ENCODE measurements around the gene HGF. TPM values are rescaled to one million over a fixed set of nuclear protein-coding genes. Genes with fewer than 3 reads are reported as not detected.

The HGF gene
- total and polyA plus RNA-seq, 2 of the 13 experiments (the other 11 are each of a cell fraction or from before 2014, with no cell fraction given): not detected

DNA sequence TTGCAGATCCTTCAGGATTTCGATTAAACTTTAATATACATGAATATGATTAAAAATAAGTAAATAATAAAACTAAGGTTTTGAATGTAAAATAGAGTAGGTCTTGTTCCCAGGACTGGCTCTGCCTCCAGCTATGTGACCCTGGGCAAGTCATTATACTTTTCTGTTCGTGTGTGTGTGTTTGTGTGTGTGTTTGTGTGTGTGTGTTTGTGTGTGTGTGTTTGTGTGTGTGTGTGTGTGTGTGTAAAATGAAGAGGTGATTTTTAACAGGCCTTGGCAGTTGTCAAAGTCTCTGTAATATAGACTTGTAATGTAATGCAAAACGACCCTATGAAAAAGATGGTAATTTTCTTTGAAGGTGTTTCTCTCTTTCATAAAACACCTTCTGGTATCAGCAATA lies 79.2 kb downstream of the HGF start:
- POLR2A ChIA-PET: no interaction called here
- CTCF ChIA-PET (ENCODE audit: low intra/inter-chr PET ratio, low total read pairs): no interaction called here
- TF ChIP-seq YEATS2 (CRISPR knock-in tag; IDR thresholded peaks at IDR 0.05; ENCODE audit: borderline replicate concordance) (no peak), GABPA (IDR thresholded peaks at IDR 0.05; ENCODE audit: low read depth, low read length) (no peak), GABPA (CRISPR knock-in tag; IDR thresholded peaks at IDR 0.05; ENCODE audit: low read depth) (no peak), KDM2A (CRISPR knock-in tag; IDR thresholded peaks at IDR 0.05; ENCODE audit: borderline replicate concordance, low read depth) (no peak), ZNF260 (CRISPR knock-in tag; IDR thresholded peaks at IDR 0.05; ENCODE audit: borderline replicate concordance, low read depth) (no peak), TEAD2 (CRISPR knock-in tag; IDR thresholded peaks at IDR 0.05) (no peak), ZNF33A (CRISPR knock-in tag; IDR thresholded peaks at IDR 0.05; ENCODE audit: borderline replicate concordance) (no peak)
- TF ChIP-seq, protein P1, sequence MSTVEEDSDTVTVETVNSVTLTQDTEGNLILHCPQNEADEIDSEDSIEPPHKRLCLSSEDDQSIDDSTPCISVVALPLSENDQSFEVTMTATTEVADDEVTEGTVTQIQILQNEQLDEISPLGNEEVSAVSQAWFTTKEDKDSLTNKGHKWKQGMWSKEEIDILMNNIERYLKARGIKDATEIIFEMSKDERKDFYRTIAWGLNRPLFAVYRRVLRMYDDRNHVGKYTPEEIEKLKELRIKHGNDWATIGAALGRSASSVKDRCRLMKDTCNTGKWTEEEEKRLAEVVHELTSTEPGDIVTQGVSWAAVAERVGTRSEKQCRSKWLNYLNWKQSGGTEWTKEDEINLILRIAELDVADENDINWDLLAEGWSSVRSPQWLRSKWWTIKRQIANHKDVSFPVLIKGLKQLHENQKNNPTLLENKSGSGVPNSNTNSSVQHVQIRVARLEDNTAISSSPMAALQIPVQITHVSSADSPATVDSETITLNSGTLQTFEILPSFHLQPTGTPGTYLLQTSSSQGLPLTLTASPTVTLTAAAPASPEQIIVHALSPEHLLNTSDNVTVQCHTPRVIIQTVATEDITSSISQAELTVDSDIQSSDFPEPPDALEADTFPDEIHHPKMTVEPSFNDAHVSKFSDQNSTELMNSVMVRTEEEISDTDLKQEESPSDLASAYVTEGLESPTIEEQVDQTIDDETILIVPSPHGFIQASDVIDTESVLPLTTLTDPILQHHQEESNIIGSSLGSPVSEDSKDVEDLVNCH (CRISPR knock-in tag; IDR thresholded peaks at IDR 0.05): no peak
- TF ChIP-seq, protein P2, sequence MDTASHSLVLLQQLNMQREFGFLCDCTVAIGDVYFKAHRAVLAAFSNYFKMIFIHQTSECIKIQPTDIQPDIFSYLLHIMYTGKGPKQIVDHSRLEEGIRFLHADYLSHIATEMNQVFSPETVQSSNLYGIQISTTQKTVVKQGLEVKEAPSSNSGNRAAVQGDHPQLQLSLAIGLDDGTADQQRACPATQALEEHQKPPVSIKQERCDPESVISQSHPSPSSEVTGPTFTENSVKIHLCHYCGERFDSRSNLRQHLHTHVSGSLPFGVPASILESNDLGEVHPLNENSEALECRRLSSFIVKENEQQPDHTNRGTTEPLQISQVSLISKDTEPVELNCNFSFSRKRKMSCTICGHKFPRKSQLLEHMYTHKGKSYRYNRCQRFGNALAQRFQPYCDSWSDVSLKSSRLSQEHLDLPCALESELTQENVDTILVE (CRISPR knock-in tag; IDR thresholded peaks at IDR 0.05): no peak
- TF ChIP-seq, protein P3, sequence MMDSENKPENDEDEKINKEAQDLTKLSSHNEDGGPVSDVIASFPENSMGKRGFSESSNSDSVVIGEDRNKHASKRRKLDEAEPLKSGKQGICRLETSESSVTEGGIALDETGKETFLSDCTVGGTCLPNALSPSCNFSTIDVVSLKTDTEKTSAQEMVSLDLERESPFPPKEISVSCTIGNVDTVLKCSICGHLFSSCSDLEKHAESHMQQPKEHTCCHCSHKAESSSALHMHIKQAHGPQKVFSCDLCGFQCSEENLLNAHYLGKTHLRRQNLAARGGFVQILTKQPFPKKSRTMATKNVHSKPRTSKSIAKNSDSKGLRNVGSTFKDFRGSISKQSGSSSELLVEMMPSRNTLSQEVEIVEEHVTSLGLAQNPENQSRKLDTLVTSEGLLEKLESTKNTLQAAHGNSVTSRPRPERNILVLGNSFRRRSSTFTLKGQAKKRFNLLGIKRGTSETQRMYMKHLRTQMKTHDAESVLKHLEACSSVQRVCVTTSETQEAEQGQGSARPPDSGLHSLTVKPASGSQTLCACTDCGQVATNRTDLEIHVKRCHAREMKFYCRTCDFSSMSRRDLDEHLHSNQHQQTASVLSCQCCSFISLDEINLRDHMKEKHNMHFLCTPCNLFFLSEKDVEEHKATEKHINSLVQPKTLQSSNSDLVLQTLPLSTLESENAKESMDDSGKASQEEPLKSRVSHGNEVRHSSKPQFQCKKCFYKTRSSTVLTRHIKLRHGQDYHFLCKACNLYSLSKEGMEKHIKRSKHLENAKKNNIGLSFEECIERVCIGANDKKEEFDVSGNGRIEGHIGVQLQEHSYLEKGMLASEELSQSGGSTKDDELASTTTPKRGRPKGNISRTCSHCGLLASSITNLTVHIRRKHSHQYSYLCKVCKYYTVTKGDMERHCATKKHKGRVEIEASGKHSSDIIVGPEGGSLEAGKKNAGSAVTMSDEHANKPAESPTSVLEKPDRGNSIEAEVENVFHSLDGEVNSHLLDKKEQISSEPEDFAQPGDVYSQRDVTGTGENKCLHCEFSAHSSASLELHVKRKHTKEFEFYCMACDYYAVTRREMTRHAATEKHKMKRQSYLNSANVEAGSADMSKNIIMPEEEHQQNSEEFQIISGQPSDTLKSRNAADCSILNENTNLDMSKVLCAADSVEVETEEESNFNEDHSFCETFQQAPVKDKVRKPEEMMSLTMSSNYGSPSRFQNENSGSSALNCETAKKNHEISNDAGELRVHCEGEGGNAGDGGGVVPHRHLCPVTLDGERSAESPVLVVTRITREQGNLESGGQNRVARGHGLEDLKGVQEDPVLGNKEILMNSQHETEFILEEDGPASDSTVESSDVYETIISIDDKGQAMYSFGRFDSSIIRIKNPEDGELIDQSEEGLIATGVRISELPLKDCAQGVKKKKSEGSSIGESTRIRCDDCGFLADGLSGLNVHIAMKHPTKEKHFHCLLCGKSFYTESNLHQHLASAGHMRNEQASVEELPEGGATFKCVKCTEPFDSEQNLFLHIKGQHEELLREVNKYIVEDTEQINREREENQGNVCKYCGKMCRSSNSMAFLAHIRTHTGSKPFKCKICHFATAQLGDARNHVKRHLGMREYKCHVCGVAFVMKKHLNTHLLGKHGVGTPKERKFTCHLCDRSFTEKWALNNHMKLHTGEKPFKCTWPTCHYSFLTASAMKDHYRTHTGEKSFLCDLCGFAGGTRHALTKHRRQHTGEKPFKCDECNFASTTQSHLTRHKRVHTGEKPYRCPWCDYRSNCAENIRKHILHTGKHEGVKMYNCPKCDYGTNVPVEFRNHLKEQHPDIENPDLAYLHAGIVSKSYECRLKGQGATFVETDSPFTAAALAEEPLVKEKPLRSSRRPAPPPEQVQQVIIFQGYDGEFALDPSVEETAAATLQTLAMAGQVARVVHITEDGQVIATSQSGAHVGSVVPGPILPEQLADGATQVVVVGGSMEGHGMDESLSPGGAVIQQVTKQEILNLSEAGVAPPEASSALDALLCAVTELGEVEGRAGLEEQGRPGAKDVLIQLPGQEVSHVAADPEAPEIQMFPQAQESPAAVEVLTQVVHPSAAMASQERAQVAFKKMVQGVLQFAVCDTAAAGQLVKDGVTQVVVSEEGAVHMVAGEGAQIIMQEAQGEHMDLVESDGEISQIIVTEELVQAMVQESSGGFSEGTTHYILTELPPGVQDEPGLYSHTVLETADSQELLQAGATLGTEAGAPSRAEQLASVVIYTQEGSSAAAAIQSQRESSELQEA (CRISPR knock-in tag; IDR thresholded peaks at IDR 0.05; ENCODE audit: not compliant biosample characterization): no peak
- TF ChIP-seq, protein P4, sequence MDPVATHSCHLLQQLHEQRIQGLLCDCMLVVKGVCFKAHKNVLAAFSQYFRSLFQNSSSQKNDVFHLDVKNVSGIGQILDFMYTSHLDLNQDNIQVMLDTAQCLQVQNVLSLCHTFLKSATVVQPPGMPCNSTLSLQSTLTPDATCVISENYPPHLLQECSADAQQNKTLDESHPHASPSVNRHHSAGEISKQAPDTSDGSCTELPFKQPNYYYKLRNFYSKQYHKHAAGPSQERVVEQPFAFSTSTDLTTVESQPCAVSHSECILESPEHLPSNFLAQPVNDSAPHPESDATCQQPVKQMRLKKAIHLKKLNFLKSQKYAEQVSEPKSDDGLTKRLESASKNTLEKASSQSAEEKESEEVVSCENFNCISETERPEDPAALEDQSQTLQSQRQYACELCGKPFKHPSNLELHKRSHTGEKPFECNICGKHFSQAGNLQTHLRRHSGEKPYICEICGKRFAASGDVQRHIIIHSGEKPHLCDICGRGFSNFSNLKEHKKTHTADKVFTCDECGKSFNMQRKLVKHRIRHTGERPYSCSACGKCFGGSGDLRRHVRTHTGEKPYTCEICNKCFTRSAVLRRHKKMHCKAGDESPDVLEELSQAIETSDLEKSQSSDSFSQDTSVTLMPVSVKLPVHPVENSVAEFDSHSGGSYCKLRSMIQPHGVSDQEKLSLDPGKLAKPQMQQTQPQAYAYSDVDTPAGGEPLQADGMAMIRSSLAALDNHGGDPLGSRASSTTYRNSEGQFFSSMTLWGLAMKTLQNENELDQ (CRISPR knock-in tag; IDR thresholded peaks at IDR 0.05; ENCODE audit: borderline replicate concordance): no peak

More for the DNA sequence above, 79.2 kb downstream of the HGF start:
- Histone ChIP-seq H4K20me1 (ENCODE audit: insufficient read depth, low read length) (no peaks in the 10 kb centered on the region), H3K36me3 (replicated peaks in 1 of 2; ENCODE audit: control insufficient read depth in 1 of 2, insufficient read depth in 2 of 2, low read length in 2 of 2) (no peaks in the 10 kb centered on the region), H3K27ac (ENCODE audit: extremely low read length, insufficient read depth, low read length) (no peak overlapping the region), H3K4me3 (replicated peaks in 1 of 3; ENCODE audit: insufficient read depth in 1 of 3, low read depth in 2 of 3, low read length in 3 of 3) (no peak overlapping the region), H3K9me3 (ENCODE audit: low read length) (no peaks in the 10 kb centered on the region), H3K4me1 (ENCODE audit: insufficient read depth, low read length) (no peaks in the 10 kb centered on the region), H2AFZ (ENCODE audit: low read length) (no peak overlapping the region), H3K27me3 (ENCODE audit: control insufficient read depth in 1 of 2, insufficient read depth in 2 of 2, low read length in 2 of 2) (no peaks in the 10 kb centered on the region), H3K9ac (ENCODE audit: insufficient read depth, low read depth, low read length) (no peak overlapping the region), H3K4me2 (ENCODE audit: low read depth, low read length) (no peak overlapping the region), H3K79me2 (ENCODE audit: insufficient read depth, low read length) (no peaks in the 10 kb centered on the region)
- WGBS (ENCODE audit: low lambda C conversion rate): 0% methylated on average over 3 of the region's 3 CpGs
- DNase-seq (ENCODE audit: low spot score): no peak
- BruUV-seq (replicated peaks): no TSS peak
- no peak for ATAC-seq
- in situ Hi-C loops (cut with HindIII; ENCODE audit: extremely low pct_ligation_motif_present, low pct_unique_long_range_greater_than_20kb) (no loop called here), intact Hi-C loops (cut with micrococcal nuclease; ENCODE audit: unreplicated experiment) (no loop called here)
- no peak for FAIRE-seq

Data from HepG2 (cell line).